Activated CD4-positive, alpha-beta T cell treated with anti-CD3 and anti-CD28 coated beads, Interleukin-2, Interleukin-4, amounts not matched to agents 100 ng/mL and 50 ng/mL, durations not matched to agents 16 hours and 8 hours (primary cell): ENCODE results near the gene BRAT1.
"Not testable (repeated sequence)": the region's sequence is repeated elsewhere in the genome, so short reads cannot be mapped to it uniquely, and the experiment has no call there.

Experiments
- DNase-seq: peaks from one replicate; pipeline ENCODE4 v3.0.0-alpha.2; 2020; ENCODE audit warnings: low spot score

Gene BRAT1

GRCh38 chr7:2535872-2536627, 19.3 kb downstream of the BRAT1 start:
- not testable (repeated sequence) for DNase-seq

- DNase-seq: not testable (repeated sequence)
These were observed 21.1 kb downstream of the BRAT1 start for GRCh38 chr7:2534214-2534613.

GRCh38 chr7:2533566-2533965, 21.8 kb downstream of the BRAT1 start:
- DNase-seq: not testable (repeated sequence)

GRCh38 chr7:2532816-2533215, 22.5 kb downstream of the BRAT1 start:
- not testable (repeated sequence) for DNase-seq

- not testable (repeated sequence) for DNase-seq
These were observed 23.0 kb downstream of the BRAT1 start for GRCh38 chr7:2532199-2532772.

GRCh38 chr7:2531796-2532110, 23.6 kb downstream of the BRAT1 start:
- DNase-seq: not testable (repeated sequence)

- not testable (repeated sequence) for DNase-seq
These were observed 24.1 kb downstream of the BRAT1 start for GRCh38 chr7:2530994-2531795.

GRCh38 chr7:2530071-2530987, 25.0 kb downstream of the BRAT1 start:
- peak; percentile 84 for DNase-seq

- no peak for DNase-seq
These were observed 25.9 kb downstream of the BRAT1 start for GRCh38 chr7:2529161-2530070.

GRCh38 chr7:2528481-2529095, 26.7 kb downstream of the BRAT1 start:
- no peak for DNase-seq

- peak; percentile 52 for DNase-seq
These were observed 27.5 kb downstream of the BRAT1 start for GRCh38 chr7:2527505-2528467.

GRCh38 chr7:2526659-2527504, 28.4 kb downstream of the BRAT1 start:
- DNase-seq: no peak

- no peak for DNase-seq
These were observed 29.4 kb downstream of the BRAT1 start for GRCh38 chr7:2525658-2526630.

GRCh38 chr7:2524808-2525657, 30.3 kb downstream of the BRAT1 start:
- DNase-seq: no peak

- no peak for DNase-seq
These were observed 31.1 kb downstream of the BRAT1 start for GRCh38 chr7:2523941-2524807.
